NCI-H446 (cell line): ENCODE measurements around the gene CPN2.

Experiments
- DNase-seq, 2 experiments: peaks; one replicate each; lab custom pipeline; 2025; lab: John Stamatoyannopoulos, UW

Gene CPN2

DNA sequence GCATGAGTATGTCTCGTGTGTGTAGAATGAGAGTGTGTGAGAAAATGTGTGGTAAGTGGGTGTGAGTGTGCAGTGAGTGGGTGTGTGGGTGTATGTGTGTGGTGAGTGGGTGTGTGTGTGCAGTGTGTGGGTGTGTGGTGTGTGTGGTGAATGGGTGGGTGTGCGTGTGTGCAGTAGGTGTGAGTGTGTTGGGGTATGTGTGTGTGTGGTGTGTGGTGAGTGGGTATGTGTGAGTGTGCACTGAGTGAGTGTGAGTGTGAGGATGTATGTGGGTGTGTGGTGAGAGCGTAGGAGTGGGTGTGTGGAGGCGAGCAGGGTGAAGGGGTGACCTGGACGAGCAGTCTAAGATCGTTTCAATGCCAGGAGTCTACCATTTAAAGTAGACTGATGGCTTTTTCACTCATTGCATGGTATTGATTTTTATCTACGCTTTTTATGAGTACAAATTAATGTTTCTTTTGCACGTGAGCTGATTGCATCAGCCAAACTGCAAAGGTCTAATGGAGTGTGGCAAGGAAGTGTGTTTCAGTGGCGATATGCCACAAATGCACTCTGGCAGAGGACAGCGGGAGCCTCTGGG, 1.6 kb upstream of the CPN2 start:
- DNase-seq: no peak

DNA sequence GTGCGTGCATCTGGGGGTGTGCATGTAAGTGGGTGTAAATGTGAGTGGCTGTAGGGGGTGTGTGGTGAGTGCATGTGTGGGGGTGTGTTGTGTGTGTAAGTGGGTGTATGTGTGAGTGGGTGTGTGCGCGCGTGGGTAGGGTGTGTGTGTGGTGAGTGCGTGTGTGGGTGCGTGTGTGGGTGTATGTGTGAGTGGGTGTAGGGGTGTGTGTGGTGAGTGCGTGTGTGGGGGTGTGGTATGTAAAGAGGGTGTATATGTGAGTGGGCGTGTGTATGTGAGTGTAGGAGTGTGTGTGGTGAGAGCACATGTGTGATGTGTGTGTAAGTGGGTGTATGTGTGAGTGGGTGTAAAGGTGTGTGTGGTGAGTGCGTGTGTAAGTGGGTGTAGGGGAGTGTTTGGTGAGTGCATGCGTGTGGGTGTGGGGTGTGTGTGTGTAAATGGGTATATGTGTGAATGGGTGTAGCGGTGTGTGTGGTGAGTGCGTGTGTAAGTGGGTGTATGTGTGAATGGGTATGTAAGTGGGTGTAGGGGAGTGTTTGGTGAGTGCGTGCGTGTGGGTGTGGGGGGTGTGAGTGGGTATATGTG, 916 bp upstream of the CPN2 start:
- no peak for DNase-seq

GRCh38 chr3:194350726-194351071, 429 bp downstream of the CPN2 start:
- no peak for DNase-seq

DNA sequence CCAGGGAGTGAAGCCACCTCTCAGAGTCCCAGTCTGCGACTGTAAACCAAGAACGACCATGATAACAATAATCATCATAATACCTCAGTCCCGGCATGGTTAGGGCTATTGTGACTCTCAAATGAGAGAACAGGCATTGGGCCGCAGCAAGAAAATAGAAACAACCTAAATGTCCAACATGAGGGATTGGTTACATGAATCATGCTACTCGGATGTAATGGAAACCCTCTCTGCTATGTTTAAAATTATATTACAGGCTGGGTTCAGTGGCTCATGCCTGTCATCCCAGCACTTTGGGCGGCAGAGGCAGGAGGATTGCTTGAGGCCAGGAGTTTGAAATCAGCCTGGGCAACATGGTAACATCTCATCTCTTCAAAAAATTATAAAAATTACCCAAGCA, 2.8 kb downstream of the CPN2 start:
- DNase-seq: no peak

- no peak for DNase-seq
Measured at GRCh38 chr3:194346621-194347020, 4.5 kb downstream of the CPN2 start.

DNA sequence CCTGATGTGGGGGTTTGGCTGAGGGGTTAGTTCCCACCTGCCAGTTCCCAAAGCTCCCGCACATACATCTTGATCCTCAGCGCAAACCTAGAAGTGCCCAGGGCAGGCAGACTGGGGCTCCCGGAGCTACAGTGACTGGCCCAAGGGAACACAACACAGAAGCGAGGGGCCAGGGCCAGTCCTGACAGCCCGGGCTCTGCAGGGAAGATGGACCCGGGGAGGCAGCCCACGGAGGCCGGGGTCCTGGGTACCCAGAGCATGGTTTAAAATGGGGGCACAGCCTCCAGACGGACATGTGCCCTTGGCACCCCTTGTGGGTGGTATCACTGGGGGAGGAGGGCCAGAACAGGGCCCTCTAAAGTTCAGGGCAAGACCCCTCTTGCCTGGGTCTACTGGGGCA, 5.1 kb downstream of the CPN2 start:
- DNase-seq: no peak

- peak; percentile 30 to 70 for DNase-seq
Measured at GRCh38 chr3:194344012-194344411, 7.1 kb downstream of the CPN2 start.

- DNase-seq: no peak
Measured at GRCh38 chr3:194343561-194343893, 7.6 kb downstream of the CPN2 start.

- DNase-seq: no peak
Measured at GRCh38 chr3:194342861-194343560, 8.1 kb downstream of the CPN2 start.

- DNase-seq: no peak
Measured at GRCh38 chr3:194340757-194341400, 10.2 kb downstream of the CPN2 start.

GRCh38 chr3:194339840-194340239, 11.3 kb downstream of the CPN2 start:
- DNase-seq: no peak

DNA sequence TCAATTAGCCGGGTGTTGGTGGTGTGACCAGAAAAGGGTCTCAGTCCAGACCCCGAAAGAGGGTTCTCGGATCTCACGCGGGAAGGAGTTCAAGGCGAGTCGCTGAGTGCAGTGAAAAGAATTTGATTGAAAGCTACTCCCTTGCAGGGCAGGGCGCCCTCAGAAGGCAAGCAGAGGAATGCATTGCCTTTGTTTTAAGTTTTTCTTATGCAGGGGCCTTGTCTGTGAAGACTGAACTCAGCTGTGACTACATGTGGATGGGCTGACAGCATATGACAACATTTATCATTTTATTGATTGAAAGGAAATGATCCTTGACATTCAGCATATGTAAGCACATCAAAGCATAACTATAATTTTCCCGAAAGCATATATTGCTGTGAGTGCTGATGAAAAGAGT, 11.8 kb downstream of the CPN2 start:
- DNase-seq: no peak

- DNase-seq: no peak
Measured at GRCh38 chr3:194337965-194338753, 13.0 kb downstream of the CPN2 start.

DNA sequence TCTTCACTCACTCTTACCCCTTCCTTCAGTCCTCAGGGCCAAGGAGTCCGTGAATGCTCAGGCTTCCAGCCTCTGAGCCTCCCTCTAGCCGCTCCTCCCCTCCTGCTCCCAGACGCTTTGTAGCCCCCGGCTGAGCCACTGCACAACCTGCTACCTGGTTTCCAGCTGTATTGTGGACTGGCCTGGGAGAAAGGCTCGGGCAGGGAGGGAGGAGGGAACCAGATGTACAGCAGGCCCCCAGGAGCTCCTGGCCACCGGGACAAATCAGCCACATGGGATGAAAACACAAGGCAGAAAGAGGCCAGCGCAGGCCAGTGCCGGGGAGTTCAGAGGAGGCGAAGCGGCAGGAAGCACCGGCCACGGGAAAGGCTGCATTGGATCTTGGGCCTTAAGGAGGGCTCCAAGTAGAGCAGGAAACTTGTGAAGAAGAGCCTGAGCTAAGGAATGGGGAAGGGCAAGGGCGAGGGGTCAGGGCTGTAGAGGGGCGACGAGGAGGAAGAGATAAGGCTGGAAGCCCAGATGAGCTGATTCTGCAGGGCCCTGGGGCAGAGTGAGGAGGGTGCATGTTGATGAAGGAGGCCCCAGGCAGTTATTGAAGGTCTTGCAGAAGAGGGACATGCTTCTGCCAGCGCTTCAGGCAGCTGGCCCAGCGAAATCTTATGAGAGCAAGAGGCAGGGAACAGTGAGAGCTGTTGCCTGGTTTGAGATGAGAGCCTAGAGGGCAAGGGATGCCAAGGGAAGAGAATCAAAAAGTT, 14.3 kb downstream of the CPN2 start:
- DNase-seq: no peak

- no peak for DNase-seq
Measured at GRCh38 chr3:194333981-194334320, 17.2 kb downstream of the CPN2 start.

GRCh38 chr3:194333212-194333980, 17.7 kb downstream of the CPN2 start:
- DNase-seq: no peak

- no peak for DNase-seq
Measured at GRCh38 chr3:194332858-194333211, 18.3 kb downstream of the CPN2 start.

DNA sequence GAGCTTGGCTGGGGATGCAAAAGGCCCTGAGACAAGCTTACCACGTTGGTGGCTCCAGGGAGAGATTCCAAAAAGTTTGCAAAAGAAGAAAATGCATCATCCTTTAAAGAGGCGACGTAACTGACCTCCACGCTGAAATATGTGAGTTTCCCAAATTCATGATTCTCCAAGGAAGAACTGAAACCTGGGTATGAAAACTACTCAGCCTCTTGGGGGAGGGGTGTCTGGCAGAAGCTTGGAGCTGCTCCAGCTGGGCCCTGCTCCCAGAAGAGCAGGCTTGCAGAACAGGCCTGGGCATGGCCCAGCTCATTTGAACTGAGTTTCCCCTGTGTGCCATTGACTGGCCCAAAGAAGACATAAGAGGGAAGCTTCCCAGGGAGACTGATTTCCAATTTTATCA, 20.5 kb downstream of the CPN2 start:
- no peak for DNase-seq

- DNase-seq: no peak
Measured at GRCh38 chr3:194330160-194330559, 21.0 kb downstream of the CPN2 start.

GRCh38 chr3:194329583-194329965, 21.6 kb downstream of the CPN2 start:
- DNase-seq: no peak

DNA sequence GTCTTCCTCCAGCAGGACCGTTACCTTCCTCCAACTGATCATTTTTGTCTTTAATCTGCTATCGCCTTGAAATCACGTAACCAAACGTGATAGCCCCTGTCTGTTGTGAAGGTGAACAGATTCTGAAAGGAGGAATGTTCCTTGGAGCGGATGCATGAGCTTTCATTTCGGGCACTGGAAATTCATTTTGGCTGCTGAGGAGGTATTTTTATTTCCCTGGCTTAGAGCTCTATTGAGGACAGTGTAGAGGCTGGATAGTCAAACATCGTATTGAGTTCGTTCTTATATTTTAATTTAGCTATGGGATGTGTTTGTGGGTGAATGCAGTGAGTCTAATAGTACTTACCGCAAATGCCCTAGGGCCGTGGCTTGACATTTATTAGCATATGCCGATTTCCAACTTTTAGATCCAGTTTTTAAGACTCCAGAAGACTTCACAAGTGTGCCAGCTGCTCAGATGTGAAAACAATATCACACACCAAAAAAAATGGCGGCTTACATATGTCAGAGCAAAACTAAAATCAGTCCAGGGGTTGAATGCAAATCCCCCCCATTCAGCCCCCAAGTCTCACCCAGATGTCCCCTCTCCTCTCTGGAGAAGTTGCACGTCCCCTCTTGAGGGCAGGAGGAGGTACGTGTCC, 22.1 kb downstream of the CPN2 start:
- DNase-seq: no peak
